ENCODE data around the gene ZBTB9. TPM values are rescaled to one million over a fixed set of nuclear protein-coding genes. Genes with fewer than 3 reads are reported as not detected.

The ZBTB9 gene
- total RNA-seq, 8 experiments from 2014 or later = 4.2 to 12.5 (median 8.1) TPM

DNA sequence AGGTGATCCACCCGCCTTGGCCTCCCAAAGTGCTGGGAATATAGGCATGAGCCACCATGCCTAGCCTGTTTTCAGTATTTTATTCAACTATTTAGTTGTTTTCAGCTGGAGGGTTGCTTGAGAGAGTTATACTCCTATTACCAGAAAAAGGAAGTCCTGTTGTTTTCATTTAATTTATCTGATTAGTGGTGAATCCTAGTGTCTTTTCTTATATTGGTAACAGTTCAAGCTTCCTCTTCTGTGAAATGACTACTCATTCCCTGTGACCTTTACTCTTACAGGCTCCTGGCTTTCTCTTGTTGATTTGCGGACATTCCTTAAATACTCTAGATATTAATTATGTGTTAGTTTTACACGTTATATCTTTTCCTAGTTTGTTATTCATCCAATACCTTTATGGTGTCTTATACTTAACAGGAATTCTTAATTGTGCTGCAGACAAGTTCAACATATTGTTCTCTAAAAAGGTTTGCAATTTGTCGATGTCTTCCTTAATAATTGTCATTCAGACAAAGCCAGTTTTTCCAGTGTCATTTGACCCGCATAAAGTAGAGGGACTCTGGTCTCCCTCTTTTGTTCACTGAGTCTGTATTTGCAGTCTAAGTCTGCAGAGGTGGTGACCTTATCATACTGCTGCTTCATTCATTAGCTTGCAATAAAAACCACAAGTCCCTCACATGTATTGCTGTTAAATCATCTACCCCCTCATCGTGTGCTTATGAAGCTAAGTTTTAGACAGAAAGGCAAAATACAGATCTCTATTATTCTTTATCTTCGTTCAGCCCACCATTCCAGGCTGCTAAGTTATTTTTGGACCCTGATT lies 51.4 kb downstream of the ZBTB9 start:
- Histone ChIP-seq H3K4me3 (no peak overlapping the region), H3K27ac (no peak overlapping the region), H3K4me1 (replicated peaks in 1 of 2) (peaks cover 8% of the 10 kb centered on the region in 2 donors)
- WGBS, 10 experiments = 41 to 64% (median 49%) methylated on average over 3 to 7 of the region's 7 CpGs
- no peak for ATAC-seq (replicated peaks in 6 of 8)
- in situ Hi-C loops (cut with MboI; ENCODE audit: low pct_unique_long_range_greater_than_20kb in 2 of 9, low sequenced_read_pairs in 9 of 9, unreplicated experiment in 9 of 9) = no loop called here

Other genes with a start within 250 kb of the ZBTB9 start
- 10 to 100 TPM in 4 of 8 experiments, 1 to 10 TPM in 4; 8.7 to 26.6 (median 9.9) TPM for gene HSD17B8, start 249.9 kb upstream of the ZBTB9 start, total RNA-seq
- gene RING1, start 246.1 kb upstream of the ZBTB9 start, total RNA-seq = 10 to 100 TPM; 17.2 to 43.0 (median 34.5) TPM
- 10 to 100 TPM; 21.8 to 66.1 (median 33.8) TPM for gene VPS52, start 182.7 kb upstream of the ZBTB9 start, total RNA-seq
- gene RPS18, start 182.5 kb upstream of the ZBTB9 start, total RNA-seq = 1,000 to 10,000 TPM; 3,773 to 8,538 (median 6,042) TPM
- gene B3GALT4, start 177.5 kb upstream of the ZBTB9 start, total RNA-seq = 1 to 10 TPM; 1.5 to 6.0 (median 5.1) TPM
- 100 to 1,000 TPM in 3 of 8 experiments, 10 to 100 TPM in 5; 31.4 to 108 (median 50.5) TPM for gene WDR46, start 165.3 kb upstream of the ZBTB9 start, total RNA-seq
- gene PFDN6, start 165.0 kb upstream of the ZBTB9 start, total RNA-seq = 100 to 1,000 TPM in 6 of 8 experiments, 10 to 100 TPM in 2; 88.9 to 168 (median 116) TPM
- 10 to 100 TPM; 11.4 to 80.6 (median 27.8) TPM for gene RGL2, start 155.6 kb upstream of the ZBTB9 start, total RNA-seq
- 10 to 100 TPM in 5 of 8 experiments, 1 to 10 TPM in 3; 5.2 to 95.0 (median 41.9) TPM for gene TAPBP, start 140.5 kb upstream of the ZBTB9 start, total RNA-seq
- gene ZBTB22, start 136.8 kb upstream of the ZBTB9 start, total RNA-seq = 10 to 100 TPM in 7 of 8 experiments, 1 to 10 TPM in 1; 9.5 to 27.4 (median 18.9) TPM
- gene DAXX, start 131.6 kb upstream of the ZBTB9 start, total RNA-seq = 10 to 100 TPM; 21.4 to 63.6 (median 37.4) TPM
- gene KIFC1, start 62.8 kb upstream of the ZBTB9 start, total RNA-seq = 10 to 100 TPM in 3 of 8 experiments, 1 to 10 TPM in 5; 1.1 to 49.4 (median 2.5) TPM
- 10 to 100 TPM; 24.3 to 63.6 (median 44.4) TPM for gene PHF1, start 43.6 kb upstream of the ZBTB9 start, total RNA-seq
- gene CUTA, start 36.5 kb upstream of the ZBTB9 start, total RNA-seq = 100 to 1,000 TPM; 196 to 327 (median 271) TPM
- gene SYNGAP1, start 34.5 kb upstream of the ZBTB9 start, total RNA-seq = 10 to 100 TPM in 7 of 8 experiments, 1 to 10 TPM in 1; 5.4 to 21.0 (median 12.9) TPM
- 10 to 100 TPM in 5 of 8 experiments, 1 to 10 TPM in 3; 6.6 to 24.8 (median 11.1) TPM for gene BAK1, start 125.7 kb downstream of the ZBTB9 start, total RNA-seq
- gene ITPR3, start 166.7 kb downstream of the ZBTB9 start, total RNA-seq = 10 to 100 TPM in 3 of 8 experiments, 1 to 10 TPM in 1, under 1 TPM in 4; 0.11 to 36.3 (median 0.96) TPM